RWPE1 (cell line): ENCODE results near the gene CC2D1A.

Source experiments
- CTCF ChIA-PET: fragments of 350-600 bp; sonication (Branson Sonifier 250); formaldehyde crosslinking; extraction: SDS; loops from one replicate; lab custom pipeline; 2021; lab: Yijun Ruan, JAX
- POLR2A ChIA-PET: fragments of 400-600 bp; formaldehyde crosslinking; extraction: SDS; loops from one replicate; lab custom pipeline; 2020; ENCODE audit warnings: antibody characterized with exemption; ENCODE audit not compliant: low non-redundant PET; lab: Yijun Ruan, JAX
- DNase-seq: peaks from one replicate; pipeline ENCODE4 v3.0.0; 2012; ENCODE audit warnings: low spot score
- H3K27ac ChIP-seq: fragments of 450-650 bp; 2 replicates; pipeline ENCODE4 v1.5.1; 2017
- CTCF ChIP-seq: fragments of 450-650 bp; conservative IDR thresholded peaks from 2 replicates; pipeline ENCODE4 v1.5.1; 2017; ENCODE audit warnings: low read depth, mild to moderate bottlenecking

The CC2D1A gene

DNA sequence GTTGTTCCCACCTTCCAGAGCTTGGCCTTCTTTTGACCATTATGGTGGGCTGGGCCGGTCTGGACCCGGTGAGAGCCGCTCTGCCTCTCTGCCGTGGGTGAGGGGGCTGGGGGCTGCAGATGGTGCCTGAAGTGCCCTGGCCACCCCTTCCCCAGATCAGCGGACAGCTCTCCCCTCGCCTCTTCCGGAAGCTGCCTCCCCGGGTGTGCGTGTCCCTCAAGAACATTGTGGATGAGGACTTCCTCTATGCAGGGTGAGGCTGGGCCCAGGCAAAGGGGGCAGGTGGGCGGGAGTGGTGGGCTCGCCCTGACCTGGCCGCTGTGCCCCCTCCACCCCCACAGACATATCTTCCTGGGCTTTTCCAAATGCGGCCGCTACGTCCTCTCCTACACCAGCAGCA, 48.2 kb downstream of the CC2D1A start:
- ChIA-PET POLR2A (no interaction called here), CTCF (interaction anchor here (0.6 to 2.0 kb wide), 2 partner anchors 20 to 73 kb away, joined by 3 to 5 read pairs; no protein-coding TSS in a partner anchor)
- TF ChIP-seq CTCF = no peak
- peak overlapping the region; percentile 88 for H3K27ac ChIP-seq
- DNase-seq = no peak

DNA sequence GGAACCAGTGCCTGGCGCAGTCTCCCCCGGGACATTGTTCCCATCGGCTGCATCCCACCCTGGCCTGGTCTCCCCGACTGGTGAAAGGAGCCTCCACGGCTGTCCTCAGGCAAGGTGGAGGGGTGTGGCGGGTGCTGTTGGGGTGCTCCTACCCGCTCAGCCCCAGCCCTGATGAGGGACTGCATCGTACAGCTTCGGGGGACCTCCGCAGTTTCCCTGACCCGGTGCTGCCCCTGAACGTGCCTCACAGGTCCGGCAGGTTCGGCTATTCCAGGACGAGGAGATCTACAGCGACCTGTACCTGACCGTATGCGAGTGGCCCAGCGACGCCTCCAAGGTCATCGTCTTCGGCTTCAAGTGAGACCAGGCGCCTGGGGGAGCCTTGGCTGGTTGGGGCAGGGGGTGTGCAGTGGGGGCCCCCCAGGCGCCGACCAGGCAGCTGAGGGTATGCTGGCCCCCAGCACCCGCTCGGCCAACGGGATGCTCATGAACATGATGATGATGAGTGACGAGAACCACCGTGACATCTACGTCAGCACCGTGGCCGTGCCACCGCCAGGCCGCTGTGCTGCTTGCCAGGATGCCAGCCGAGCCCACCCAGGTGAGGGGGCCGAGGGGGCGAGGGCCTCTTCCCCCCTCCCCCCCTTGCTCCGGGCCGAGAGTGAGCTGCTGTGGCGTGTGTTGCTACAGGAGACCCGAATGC, 49.8 kb downstream of the CC2D1A start:
- CTCF ChIA-PET = interaction anchor here (1.0 kb wide), 1 partner anchor 75 kb away, joined by 7 read pairs; no protein-coding TSS in a partner anchor
- POLR2A ChIA-PET = no interaction called here
- no peak for TF ChIP-seq CTCF
- DNase-seq = no peak
- H3K27ac ChIP-seq = 0 out of 2 replicates have a peak overlapping the region, but pooled peaks have one; percentile 33

- CTCF ChIA-PET = interaction anchor here (1.0 kb wide), 1 partner anchor 62 kb away, joined by 3 read pairs; no protein-coding TSS in a partner anchor
- peak overlapping the region; percentile 33; the same call in 1 of the 2 replicates for H3K27ac ChIP-seq
- TF ChIP-seq CTCF = no peak
- POLR2A ChIA-PET = no interaction called here
- no peak for DNase-seq
Measured at GRCh38 chr19:13956365-13956744, 50.4 kb downstream of the CC2D1A start.

GRCh38 chr19:13957051-13957450, 51.0 kb downstream of the CC2D1A start:
- H3K27ac ChIP-seq = peak overlapping the region; percentile 33
- DNase-seq = no peak
- ChIA-PET POLR2A (no interaction called here), CTCF (interaction anchor here (0.7 to 1.0 kb wide), 2 partner anchors 61 to 123 kb away, joined by 3 read pairs; no protein-coding TSS in a partner anchor)
- no peak for TF ChIP-seq CTCF

DNA sequence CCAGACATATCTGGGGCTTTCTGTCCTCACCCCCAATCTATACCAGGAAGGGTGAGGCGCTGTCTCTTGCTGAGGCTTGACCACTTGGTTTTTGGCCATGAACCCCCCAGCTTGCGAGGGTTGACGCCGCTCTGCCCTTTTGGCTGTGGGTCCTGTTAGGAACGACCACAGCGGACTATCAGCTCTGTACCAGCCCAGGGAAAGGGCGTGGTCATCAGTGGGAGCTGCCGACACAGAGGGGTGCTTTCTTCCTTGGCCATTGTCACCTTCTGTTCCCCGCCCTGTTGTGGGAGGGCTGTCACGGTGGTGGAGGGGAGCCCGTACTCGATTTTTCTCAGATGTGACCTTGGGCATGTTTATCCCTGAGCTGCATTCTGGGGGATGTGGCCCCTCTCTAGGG, 52.0 kb downstream of the CC2D1A start:
- peak overlapping the region; percentile 33; the same call in 1 of the 2 replicates for H3K27ac ChIP-seq
- POLR2A ChIA-PET = no interaction called here
- DNase-seq = no peak
- TF ChIP-seq CTCF = no peak
- CTCF ChIA-PET = interaction anchor here (0.6 kb wide), 1 partner anchor 74 kb away, joined by 5 read pairs; the partner anchor contains the start of gene IL27RA

DNA sequence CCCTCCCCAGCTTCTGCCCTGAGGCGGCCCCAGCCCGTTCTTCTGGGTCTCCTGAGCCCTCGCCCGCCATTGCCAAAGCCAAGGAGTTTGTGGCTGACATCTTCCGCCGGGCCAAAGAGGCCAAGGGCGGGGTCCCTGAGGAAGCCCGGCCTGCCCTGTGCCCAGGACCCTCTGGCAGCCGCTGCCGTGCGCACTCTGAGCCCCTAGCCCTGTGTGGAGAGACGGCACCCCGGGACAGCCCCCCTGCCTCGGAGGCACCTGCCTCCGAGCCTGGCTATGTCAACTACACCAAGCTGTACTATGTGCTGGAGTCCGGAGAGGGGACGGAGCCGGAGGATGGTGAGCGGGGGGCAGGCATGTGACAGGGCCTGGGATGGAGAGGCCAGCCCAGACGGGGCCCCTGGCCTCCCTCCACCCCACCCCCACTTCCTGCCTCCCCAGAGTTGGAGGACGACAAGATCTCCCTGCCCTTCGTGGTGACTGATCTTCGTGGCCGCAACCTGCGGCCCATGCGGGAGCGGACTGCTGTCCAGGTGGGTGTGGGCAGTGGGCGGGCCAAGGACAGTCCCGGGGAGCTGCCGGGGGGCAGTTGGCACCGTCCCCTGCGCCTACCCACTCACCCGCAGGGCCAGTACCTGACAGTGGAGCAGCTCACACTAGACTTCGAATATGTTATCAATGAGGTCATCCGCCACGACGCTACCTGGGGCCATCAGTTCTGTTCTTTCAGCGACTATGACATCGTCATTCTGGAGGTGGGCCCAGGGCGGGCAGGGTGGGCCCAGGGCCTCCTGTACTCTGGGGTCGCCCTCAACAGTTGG, 53.4 kb downstream of the CC2D1A start:
- no peak for DNase-seq
- H3K27ac ChIP-seq = peak overlapping the region; percentile 33; the same call in 1 of the 2 replicates
- ChIA-PET POLR2A (no interaction called here), CTCF (interaction anchor here (0.6 kb wide), 2 partner anchors 80 to 81 kb away, joined by 4 to 5 read pairs; no protein-coding TSS in a partner anchor)
- no peak for TF ChIP-seq CTCF
